IPS-11a (cell line): Measurements from ENCODE around the gene ZFYVE19.

ENCODE experiments used
- H3K4me3 ChIP-seq: one replicate; pipeline ENCODE4 v1.5.1; 2013; ENCODE audit warnings: low read depth, low read length, control low read depth

ZFYVE19 gene

GRCh38 chr15:40775007-40775406 is 31.9 kb upstream of the ZFYVE19 start:
- H3K4me3 ChIP-seq, result no peak overlapping the region

- no peak overlapping the region for H3K4me3 ChIP-seq
These were observed 31.0 kb upstream of the ZFYVE19 start for GRCh38 chr15:40775740-40776536.

GRCh38 chr15:40776537-40777141 is 30.2 kb upstream of the ZFYVE19 start:
- no peak overlapping the region for H3K4me3 ChIP-seq

GRCh38 chr15:40782609-40783227 is 24.2 kb upstream of the ZFYVE19 start:
- H3K4me3 ChIP-seq, result no peak overlapping the region

- H3K4me3 ChIP-seq, result no peak overlapping the region
These were observed 21.7 kb upstream of the ZFYVE19 start for GRCh38 chr15:40785164-40785563.

- no peak overlapping the region for H3K4me3 ChIP-seq
These were observed 21.1 kb upstream of the ZFYVE19 start for GRCh38 chr15:40785814-40786213.

GRCh38 chr15:40787344-40787841 is 19.5 kb upstream of the ZFYVE19 start:
- no peak overlapping the region for H3K4me3 ChIP-seq

GRCh38 chr15:40787991-40788390 is 18.9 kb upstream of the ZFYVE19 start:
- no peak overlapping the region for H3K4me3 ChIP-seq

- H3K4me3 ChIP-seq, result no peak overlapping the region
These were observed 17.8 kb upstream of the ZFYVE19 start for GRCh38 chr15:40789119-40789518.

- no peak overlapping the region for H3K4me3 ChIP-seq
These were observed 16.9 kb upstream of the ZFYVE19 start for GRCh38 chr15:40789999-40790398.

GRCh38 chr15:40790718-40791117 is 16.2 kb upstream of the ZFYVE19 start:
- no peak overlapping the region for H3K4me3 ChIP-seq

GRCh38 chr15:40792394-40792793 is 14.5 kb upstream of the ZFYVE19 start:
- no peak overlapping the region for H3K4me3 ChIP-seq

GRCh38 chr15:40793216-40793989 is 13.5 kb upstream of the ZFYVE19 start:
- no peak overlapping the region for H3K4me3 ChIP-seq

- no peak overlapping the region for H3K4me3 ChIP-seq
These were observed 10.8 kb upstream of the ZFYVE19 start for GRCh38 chr15:40796041-40796440.

GRCh38 chr15:40796512-40796911 is 10.4 kb upstream of the ZFYVE19 start:
- no peak overlapping the region for H3K4me3 ChIP-seq

- no peak overlapping the region for H3K4me3 ChIP-seq
These were observed 7.4 kb upstream of the ZFYVE19 start for GRCh38 chr15:40799523-40799922.

GRCh38 chr15:40803076-40803475 is 3.8 kb upstream of the ZFYVE19 start:
- no peak overlapping the region for H3K4me3 ChIP-seq

- H3K4me3 ChIP-seq, result no peak overlapping the region
These were observed 3.2 kb upstream of the ZFYVE19 start for GRCh38 chr15:40803688-40804087.

- H3K4me3 ChIP-seq, result peak overlapping the region; percentile 99
These were observed 239 bp upstream of the ZFYVE19 start for GRCh38 chr15:40806672-40807027.

- H3K4me3 ChIP-seq, result peak overlapping the region; percentile 99
These were observed 1.1 kb downstream of the ZFYVE19 start for GRCh38 chr15:40807888-40808461.
